Measurements from ENCODE around the gene LALBA.
"Not testable (repeated sequence)": the region's sequence is repeated elsewhere in the genome, so short reads cannot be mapped to it uniquely, and the experiment has no call there.

Gene LALBA

DNA sequence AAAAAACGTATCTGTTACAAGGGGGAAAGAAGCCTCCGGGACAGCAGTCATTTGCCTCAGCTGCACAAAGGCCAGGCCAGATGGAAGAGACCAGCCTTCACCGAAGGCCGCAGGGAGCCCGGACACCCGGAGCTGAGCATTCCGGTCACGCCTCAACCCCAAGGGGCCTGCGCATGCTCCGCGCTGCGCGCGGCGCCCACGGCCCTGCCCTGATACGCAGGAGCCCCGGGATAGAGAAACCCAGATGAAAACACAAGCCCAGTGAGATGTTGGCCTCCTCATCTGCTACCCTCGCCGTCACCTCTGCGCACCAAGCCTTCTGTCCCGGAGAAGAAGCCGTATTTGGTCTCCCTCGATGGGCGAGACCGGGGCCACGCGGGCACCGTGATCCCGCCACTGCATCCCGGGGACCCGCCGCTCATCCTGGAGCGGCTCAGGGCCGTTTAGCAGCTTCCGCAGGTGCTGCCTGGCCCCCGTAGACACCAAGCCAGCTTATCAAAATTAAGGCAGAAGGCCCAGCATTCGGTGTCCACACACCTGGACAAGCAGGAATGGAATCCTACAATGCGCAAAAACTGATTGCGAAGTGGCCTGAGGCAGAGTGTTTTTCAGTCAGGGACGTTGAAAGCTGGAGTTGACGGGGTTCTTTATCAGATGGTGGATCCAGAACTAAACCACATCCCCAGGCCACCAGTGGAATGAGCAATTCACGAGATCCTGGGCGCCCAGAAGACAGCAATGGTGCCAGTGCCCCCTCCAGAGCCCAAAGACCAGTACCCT is 41.8 kb downstream of the LALBA start:
- DNase-seq, result no peak

DNA sequence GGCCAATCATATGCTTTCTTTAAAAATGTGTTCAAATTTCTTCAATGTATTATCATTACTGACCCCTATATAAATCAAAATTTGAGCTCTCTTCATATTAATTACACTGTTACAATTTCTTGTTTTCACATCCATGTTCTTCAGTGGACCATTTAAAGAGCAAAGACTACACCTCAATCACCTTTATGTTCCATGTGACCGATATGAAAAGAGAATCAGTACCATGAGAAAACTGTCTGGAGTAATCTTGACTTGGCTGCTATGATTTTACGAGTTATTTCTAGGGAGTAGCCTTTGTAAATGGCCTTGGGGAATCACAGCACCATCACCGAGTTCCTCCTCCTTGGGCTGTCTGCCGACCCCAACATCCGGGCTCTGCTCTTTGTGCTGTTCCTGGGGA is 44.5 kb downstream of the LALBA start, which contains the start of gene OR8S1:
TSS of gene OR8S1 (plus strand) at position 301 of the 400 bp plus-strand sequence. CDS start at position 301, 0 bp downstream.
- DNase-seq, result no peak

DNA sequence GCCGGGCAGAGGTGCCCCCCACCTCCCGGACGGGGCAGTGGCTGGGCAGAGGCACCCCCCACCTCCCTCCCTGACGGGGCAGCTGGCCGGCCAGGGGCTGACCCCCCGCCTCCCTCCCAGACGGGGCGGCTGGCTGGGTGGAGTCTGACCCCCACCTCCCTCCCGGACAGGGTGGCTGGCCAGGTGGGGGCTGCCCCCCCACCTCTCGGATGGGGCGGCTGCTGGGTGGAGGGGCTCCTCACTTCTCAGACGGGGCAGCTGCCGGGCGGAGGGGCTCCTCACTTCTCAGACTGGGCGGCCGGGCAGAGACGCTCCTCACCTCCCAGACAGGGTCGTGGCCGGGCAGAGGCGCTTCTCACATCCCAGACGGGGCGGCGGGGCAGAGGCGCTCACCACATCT is 49.5 kb downstream of the LALBA start:
- not testable (repeated sequence) for DNase-seq

All from CD4-positive, alpha-beta T cell treated with Interleukin-1 beta for 1 hour (primary cell).